ENCODE results near the gene TAF8.
"Not testable (repeated sequence)": the region's sequence is repeated elsewhere in the genome, so short reads cannot be mapped to it uniquely, and the experiment has no call there.

Gene TAF8

DNA sequence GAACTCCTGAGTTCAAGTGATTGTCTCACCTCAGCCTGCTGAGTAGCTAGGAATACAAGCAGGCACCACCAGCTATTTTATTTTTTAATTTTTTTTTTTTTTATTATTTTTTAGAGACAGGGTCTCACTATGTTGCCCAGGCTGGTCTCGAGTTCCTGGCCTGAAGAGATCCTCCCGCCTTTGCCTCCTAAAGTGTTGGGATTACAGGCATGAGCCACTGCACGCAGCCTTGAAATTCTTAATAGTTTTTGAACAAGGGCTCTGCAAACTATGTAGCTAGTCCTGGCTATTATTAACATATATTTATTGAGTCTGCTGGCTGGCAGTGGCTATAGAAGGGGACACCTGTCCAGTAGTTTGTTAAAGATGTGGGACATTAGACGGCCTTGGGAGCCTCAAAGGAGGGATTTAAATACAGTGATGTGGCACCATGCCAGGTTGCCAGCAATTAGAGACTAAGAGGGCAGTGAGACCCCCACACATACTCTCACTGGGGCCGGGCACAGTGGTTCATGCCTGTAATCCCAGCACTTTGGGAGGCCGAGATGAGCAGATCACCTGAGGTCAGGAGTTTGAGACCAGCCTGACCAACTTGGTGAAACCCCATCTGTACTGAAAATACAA is 21.1 kb upstream of the TAF8 start:
- no peak for DNase-seq (ENCODE audit: low read depth)

DNA sequence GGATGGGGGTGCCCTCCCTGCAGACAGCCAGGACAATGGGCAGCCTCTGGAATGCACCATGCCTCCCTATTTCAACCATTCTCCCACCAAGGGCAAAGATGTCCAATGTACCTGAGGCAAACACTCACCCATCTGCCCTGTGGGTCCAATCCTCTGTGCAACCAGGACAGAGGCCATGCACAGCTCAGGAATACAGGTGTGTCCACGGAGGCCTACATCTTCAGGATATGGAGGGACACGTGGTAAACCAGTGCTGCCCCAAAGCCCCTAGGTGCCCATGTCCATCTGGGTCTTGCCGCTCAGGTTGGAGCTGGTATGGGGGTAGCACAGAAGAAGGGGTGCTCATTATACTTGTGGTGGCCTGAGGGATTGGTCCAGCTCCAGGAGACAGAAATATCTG is 20.4 kb upstream of the TAF8 start:
- no peak for DNase-seq (ENCODE audit: low read depth)

DNA sequence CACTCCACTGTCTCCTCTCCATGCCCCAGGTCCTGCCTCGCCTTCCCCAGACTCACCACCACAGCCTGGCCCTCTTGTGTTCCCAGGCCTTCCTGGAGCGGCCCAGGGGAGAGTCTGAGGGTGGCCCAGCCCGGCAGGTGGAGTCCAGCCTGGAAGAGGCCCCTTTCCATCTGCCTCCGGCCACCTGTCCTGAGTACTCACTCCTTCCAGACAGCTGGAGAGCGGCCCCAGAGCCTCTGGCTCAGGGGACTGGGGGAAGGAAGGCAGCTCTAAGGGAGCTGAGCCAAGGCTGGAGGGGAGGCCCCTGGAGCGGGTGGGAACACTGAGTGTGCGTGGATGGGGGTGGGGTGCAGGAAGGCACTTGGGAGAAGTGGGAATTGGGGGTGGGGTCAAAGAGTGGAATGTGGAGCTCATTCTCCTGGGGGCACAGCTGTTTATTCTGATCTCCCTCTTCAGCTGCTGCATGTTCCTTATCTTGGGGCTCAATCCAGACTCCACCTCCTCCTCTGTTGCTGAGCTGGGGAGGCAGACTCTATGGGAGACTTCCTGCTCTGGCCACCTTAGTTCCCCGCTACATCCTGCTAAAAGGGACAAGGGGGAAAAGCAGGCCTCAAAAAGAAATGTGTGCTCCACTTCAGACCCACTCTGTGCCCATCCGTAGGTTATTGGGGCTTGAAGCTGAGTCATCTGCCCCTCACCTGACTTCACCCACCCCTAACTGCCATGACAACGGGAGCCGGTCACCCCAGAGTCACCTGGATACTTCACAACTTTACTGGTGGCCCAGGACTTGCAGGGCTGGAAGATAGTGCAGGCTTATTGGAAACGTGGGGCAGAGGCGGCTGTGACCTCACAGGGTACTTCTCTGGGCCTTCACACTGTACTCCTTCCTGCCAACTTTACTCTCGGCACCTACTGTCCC is 19.5 kb upstream of the TAF8 start:
- DNase-seq (ENCODE audit: low read depth): no peak

DNA sequence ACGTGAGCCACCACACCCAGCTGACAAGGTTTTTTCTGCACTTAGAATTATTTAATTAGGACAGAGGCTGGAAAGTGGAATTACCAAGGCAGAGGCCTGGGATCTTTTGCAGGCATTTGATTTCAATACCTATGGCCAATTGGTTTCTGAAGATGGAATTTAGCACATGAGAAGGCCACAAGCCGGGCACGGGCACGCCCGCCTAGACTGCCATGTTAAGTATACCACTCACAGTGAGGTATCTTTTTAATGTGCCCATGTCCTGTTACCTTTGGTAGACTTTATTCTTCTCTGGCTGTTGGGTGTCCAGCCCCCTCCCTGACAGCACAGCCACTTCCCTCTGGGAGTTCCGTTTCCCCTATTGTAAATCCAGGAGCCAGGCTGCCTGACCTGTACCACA is 18.0 kb upstream of the TAF8 start:
- DNase-seq (ENCODE audit: low read depth): no peak

DNA sequence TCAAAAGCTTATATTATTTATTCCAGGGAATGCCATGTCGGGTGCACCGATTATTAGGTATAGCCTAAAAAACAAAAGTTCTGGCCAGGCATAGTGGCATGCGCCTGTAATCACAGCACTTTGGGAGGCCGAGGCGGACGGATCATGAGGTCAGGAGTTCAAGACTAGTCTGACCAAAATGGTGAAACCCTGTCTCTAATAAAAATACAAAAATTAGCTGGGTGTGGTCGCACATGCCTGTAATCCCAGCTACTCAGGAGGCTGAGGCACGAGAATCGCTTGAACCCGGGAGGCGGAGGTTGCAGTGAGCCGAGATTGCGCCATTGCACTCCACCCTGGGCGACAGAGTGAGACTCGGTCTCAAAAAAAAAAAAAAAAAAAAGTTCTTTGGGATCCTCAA is 12.7 kb upstream of the TAF8 start:
- not testable (repeated sequence) for DNase-seq (ENCODE audit: low read depth)

DNA sequence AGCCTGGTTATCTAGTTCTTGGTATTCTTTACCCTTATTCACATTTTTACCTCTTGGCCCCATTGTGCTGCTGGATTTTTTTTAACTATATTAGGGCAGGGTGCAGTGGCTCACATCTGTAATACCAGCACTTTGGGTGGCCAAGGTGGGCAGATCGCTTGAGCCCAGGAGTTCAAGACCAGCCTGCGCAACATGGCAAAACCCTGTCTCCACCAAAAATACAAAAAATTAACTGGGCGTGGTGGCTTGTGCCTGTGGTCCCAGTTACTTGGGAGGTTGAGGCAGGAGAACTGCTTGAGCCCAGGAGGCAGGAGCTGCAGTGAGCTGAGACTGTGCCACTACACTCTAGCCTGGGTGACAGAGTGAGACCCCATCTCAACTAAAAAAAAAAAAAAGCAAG is 12.2 kb upstream of the TAF8 start:
- DNase-seq (ENCODE audit: low read depth): no peak

DNA sequence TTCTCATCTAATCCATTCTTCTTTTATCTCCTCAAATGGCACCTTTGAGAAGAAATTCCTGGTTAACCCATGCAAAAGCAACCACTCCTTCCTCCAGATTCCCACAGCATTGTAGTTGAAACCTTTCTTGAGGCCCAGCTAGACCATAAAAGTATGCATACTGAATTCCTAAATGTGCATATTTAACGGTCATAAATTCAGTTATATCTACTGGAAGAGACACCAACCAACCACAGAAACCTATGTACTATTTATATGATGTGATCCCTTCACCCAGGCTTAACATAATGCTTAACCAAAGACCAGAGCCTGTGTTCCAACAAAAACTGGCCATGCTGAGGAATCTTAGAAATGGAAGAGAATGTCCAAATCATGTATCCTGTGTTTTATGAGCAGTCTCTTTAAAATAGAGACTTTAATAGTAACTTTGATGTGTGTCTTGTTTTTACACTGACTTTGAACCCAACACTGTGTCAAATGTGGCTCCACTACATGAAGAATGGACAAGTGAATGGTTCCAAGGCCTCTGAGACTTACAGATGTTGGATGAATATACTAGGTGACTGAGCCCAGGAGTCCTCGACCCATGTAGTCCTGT is 11.4 kb upstream of the TAF8 start:
- DNase-seq (ENCODE audit: low read depth): no peak

DNA sequence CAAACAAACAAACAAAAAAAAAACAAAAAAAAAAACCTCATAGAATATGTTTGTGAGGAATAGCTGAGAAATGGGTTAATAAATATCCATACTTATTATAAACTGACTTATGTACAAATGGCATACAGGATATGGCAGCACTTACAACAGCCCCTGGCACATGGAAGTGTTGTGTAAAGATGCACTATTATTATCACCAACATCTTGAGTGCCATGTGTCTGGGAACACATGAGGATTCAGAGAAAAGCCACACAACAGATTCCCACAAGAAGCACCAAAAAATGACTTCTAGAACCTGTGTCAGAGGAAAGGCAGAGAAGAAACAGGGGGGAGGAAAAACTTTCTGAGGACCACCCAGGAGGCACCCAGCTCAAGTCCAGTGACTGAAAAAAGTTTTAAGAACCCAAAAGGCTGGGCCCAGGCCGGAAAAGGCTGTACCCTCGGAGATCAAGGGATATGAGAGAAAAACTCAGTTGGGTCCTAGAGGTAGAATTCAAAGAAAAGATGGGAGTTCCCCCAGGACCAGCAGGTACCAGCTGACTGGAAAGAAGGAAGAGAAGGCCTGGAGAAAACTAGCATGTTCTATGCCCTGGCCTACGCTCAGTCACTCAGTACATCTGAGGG is 9.4 kb upstream of the TAF8 start:
- DNase-seq (ENCODE audit: low read depth): no peak

DNA sequence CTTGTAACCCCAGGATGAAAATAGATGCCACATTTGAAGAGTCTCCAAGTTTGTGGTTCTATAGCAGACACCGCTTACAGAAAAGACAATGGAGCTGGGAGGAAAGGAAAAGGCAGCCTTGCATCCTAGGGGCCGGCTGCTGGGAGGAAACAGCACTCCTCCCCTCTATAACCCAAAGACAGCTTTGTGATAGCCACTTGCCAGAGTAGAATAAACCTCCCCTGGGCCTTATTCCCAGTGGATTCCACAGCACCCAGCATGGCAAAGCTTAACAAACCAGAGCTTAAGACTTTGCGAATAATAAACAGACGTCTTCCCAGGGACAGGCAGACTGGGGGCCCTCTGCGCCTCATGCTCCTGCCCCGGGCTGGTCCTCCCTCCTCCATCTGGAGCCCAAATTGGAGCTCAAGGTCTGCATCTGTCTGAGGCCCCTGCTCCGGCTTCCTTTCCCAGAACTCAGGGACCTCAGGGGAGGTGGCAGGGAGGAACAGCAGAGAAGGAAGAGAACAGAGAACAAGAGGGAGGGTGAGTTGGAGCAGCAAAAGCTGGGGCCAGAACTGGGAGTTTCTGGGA is 8.8 kb upstream of the TAF8 start:
- no peak for DNase-seq (ENCODE audit: low read depth)

DNA sequence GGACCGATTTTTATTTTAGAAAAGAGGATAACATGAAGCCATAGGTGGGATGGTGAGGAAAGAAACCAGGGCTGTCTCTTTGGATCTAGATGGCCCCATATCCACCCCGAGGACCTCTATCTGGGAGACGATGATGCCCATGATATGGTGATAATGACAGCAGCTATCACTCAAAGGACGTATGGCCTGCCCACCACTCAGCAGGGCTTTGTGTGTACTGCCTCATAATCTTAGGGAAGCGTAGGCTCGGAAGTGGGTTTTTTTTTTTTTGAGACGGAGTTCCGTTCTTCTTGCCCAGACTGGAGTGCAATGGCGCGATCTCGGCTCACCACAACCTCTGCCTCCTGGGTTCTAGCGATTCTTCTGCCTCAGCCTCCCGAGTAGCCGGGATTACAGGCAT is 8.2 kb upstream of the TAF8 start:
- no peak for DNase-seq (ENCODE audit: low read depth)

DNA sequence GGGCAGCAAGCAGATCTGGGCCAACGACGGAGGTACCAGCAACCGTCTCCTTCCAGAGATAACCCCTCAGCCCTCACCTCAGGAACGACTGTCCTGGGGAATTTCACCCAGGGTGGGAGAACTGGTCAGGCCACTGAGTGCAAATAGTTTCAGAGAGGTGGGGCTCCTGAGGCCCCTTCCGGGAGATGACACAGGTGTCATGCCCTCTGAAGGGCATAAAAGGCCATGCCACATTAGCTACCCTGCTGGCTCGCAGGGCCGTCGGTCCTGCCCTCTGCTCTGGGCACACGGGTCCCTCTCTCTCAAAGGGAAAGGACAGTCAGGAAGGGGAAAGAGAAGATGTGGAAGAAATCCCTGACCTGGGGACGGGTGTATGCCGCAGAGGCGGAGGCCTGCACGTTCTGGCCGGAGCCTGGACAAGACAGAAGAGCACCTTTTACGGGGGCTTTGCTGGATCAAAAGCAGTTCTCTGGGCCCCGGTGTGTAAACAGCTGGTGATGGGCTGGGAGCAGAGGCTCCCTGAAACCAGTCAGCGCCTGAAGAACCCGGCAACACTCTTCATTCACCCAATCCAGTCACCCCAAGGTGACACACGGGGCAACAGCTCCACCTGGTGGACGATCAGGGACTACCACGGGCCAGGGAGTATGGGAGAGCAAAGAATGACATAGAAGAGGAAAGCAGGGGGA is 6.4 kb upstream of the TAF8 start:
- peak; percentile 88 for DNase-seq (ENCODE audit: low read depth)

DNA sequence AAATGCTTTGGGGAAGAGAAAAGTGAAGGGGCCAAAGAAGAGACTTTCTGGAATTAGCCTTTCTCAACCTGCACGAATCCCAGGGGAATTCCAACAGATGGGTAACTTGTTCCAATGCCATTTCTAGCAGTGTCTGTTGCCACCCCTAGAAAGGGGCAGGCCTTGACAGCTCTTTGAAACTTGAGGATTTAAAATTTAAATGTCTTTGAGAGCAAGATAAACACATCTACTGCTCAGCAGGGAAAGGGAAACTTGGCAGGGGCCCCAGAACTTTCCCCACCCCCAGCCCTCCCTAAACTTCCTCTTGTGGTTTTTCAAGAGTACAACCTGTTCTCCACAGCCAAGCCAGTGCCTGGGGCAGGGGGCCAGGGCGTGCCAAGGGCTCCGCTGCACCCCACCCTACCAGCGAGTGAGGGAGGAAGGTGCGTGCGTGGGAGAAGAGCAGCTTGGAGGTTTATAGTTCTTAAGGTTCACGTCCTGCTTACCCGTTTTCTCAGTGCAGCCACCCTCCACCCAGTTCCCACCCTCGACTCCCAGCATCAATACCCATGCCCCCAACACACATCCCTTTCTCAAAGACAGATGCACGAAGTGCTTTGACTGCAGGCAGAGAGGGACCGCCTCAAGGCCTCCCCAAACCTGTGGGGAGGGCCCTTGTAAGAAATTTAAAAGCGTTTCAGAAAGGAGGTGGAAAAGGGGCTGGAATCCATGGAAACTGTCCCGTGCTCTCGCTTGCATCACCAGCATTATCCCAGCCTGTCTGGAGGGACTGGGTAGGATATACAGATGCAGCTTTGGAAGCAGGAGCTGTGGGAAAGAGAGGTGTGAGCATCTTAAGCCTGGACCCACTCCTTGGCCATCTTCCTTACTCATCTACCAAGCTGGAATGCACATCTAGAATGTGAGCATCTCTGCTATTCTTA is 4.5 kb upstream of the TAF8 start:
- DNase-seq (ENCODE audit: low read depth): peak; percentile 81

DNA sequence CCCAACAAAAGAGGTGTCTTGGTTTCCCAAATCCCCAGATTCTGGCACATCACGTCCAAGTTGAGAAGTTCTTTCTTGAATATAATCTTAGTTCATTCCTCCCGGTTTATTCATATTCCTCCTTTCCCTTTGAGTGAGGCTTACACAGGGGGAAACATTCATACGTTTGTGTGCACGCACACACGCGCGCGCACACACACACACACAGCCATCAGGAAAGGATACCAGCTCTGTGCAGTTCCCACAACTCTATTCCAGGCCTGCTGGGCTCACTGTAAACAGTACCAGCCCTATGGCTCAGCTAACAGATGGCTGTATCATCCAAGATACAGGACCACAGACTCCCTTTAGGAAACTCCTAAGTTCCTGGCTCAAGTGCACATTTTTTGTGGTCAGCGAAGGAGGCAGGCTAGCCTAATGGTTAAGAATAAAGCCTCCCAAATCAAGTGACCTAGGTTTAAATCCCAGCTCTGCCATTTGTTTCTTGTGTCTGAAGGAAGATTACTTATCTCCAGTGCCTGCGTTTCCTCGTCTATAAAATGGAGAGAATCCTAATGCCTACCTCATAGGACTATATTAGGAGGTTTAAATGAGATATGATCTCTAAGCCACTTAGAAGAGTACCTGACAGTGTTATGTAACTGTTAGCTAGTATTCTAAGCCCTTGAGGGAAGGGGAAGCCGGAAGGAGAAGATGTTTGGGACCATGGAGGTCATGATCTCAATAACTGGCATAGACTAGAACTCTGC is 3.7 kb upstream of the TAF8 start:
- DNase-seq (ENCODE audit: low read depth): no peak

DNA sequence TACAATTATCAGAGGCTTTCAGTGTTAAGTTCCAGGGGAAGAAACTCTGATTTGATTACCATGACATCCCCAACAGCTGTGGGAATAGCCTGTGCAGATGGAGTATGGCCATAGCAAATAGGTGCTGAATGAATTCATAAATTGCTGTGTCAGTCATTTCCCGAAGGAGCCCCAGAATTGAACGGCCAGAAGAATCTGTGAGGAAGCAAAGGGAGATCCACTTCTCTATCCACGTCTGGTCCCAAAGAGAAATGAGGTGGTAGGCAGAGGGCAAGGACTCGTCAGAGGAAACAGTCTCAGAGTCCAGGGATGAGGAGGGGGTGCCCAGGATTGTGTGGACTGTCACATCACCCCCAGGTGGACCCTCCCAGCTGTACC is 3.1 kb upstream of the TAF8 start:
- DNase-seq (ENCODE audit: low read depth): no peak

DNA sequence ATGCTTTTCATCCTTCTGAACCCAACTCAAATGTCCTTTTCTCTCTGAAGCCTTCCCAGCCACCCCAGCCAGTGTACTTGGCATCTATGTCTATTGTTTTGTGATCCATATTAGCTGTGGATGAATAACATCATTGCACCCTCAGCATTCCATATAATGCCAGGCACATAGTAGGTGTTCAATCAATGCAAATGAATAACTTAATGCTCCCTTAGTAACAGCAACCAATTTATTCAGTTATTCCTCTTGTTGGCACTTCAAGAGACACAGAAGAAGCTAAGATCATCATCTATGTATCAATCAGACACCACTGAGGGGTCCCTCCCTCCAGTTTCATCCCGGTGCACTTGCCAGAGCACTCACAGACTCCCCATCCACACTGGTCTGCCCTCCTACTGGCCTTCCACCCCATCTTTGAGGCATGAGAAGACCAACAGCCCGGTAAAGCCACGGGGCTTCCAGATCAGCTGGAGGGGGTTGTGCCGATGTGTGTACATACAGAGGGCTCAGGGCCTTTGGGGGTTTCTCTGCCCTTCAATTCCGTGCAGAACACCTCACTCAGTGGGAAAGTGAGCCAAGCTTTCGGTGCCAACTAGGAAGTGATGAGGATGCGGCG is 2.4 kb upstream of the TAF8 start:
- no peak for DNase-seq (ENCODE audit: low read depth)

DNA sequence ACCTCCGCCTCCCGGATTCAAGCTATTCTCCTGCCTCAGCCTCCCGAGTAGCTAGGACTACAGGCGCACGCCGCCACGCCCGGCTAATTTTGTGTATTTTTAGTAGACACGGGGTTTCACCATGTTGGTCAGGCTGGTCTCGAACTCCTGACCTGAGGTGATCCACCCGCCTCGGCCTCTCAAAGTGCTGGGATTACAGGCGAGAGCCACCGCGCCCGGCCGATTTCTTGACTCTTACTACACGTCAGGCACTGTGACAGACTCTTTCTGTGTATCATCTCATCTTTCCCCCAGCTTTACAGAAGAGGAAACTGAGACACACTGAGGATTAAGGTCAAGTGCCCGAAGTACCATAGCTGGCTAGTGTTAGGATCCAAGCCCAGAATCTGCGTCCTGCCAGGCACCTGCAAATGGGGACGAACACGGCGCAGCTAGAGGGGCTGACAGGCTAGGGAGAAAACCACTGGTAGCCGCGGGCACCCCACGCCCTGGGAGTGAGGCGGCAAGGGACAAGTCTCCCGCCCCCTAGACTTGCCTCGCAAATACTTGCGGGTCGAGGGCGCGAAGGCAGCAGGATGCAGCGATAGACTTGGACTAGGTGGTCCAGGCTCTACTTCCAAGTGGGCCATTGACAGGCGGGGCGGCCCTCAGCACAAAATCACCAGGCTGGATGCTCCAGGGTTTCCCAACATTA is 1.1 kb upstream of the TAF8 start:
- no peak for DNase-seq (ENCODE audit: low read depth)

DNA sequence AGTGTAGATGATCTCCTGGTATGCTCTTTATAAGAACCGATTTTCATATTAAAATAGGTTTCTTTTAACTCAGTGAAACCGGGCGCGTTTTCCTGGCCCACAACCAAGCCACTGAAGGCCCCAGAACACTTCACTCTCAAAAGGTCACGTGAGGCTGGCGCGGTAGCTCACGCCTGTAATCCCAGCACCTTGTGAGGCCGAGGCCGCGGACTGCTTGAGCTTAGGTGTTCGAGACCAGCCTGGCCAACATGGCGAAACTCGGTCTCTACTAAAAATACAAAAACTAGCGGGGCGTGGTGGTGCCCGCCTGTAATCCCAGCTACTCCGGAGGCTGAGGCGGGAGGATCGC is 402 bp upstream of the TAF8 start:
- no peak for DNase-seq (ENCODE audit: low read depth)

DNA sequence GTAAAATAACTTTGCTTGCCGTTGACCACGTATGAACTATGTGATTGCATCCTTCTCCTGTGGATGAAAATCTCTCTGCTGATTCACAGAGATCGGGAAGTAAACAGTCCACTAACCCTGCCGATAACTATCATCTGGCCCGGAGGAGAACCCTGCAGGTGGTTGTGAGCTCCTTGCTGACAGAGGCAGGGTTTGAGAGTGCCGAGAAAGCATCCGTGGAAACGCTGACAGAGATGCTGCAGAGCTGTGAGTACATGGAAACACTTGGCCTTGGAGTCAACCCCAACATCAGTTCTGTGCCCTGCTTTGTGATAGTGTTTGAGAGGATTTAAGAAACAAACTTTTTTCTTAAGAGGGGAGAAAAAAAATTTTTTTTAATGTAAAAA is 937 bp downstream of the TAF8 start:
- DNase-seq (ENCODE audit: low read depth): no peak

DNA sequence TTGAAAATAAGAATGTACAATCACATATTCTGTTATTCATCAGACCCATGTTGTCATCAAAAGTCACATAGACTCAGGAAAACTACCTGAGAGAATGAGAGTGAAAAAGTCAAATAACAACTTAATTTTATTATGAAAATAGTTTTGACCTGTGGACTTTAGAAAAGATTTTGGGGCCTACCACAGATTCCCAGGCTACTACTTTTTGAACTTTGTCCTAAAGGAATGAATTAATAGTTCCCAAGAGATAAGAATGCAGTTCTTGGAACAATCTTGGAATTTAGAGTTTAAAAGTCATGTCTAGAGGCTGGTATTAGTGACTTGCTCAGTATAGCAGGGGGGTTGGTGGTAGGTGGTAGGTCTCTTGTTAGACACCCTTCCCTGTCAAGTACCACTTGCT is 3.3 kb downstream of the TAF8 start:
- no peak for DNase-seq (ENCODE audit: low read depth)

Data from stimulated activated CD4-positive, alpha-beta T cell treated with anti-CD3 and anti-CD28 coated beads, Interleukin-2, amount 100 ng/mL, for 4 hours (primary cell).